ENCODE data around the gene FXYD6.

Gene FXYD6

GRCh38 chr11:117816151-117816741 is 60.2 kb downstream of the FXYD6 start:
- H3K4me2 ChIP-seq (ENCODE audit: low read depth, low read length), result peak overlapping the region; percentile 75
- H3K27ac ChIP-seq (ENCODE audit: low read length), result peak overlapping the region; percentile 85; the same call in 1 of the 2 replicates
- H3K9ac ChIP-seq (ENCODE audit: low read length), result peak overlapping the region; percentile 43; the same call in 1 of the 2 replicates

GRCh38 chr11:117815262-117815803 is 61.1 kb downstream of the FXYD6 start:
- Histone ChIP-seq H3K4me2 (ENCODE audit: low read depth, low read length) (peak overlapping the region; percentile 75), H3K27ac (ENCODE audit: low read length) (peak overlapping the region; percentile 85), H3K79me2 (ENCODE audit: low read length) (no peaks in the 10 kb centered on the region), H3K9ac (ENCODE audit: low read length) (peak overlapping the region; percentile 43), H3K36me3 (replicated peaks; ENCODE audit: insufficient read depth, low read length) (no peaks in the 10 kb centered on the region), H3F3A (ENCODE audit: insufficient read depth, low read length) (no peaks in the 10 kb centered on the region; the same call in 1 of the 2 replicates), H3K4me3 (ENCODE audit: low read length) (peak overlapping the region; percentile 19), H3K27me3 (replicated peaks; ENCODE audit: insufficient read depth, low read length) (no peaks in the 10 kb centered on the region), H2AFZ (ENCODE audit: low read length) (peak overlapping the region; percentile 64), H3K9me2 (replicated peaks; ENCODE audit: insufficient read depth, low read length) (no peaks in the 10 kb centered on the region), H3K4me1 (ENCODE audit: low read length) (peaks cover 26% of the 10 kb centered on the region), H3K9me3 (replicated peaks; ENCODE audit: insufficient read depth, low read length) (no peaks in the 10 kb centered on the region), H4K20me1 (ENCODE audit: insufficient read depth, low read length) (no peaks in the 10 kb centered on the region)
- DNase-seq, result peak; percentile 87
- TF ChIP-seq EZH2phosphoT487 (IDR thresholded peaks at IDR 0.05; ENCODE audit: low read length) (no peak), EZH2 (optimal IDR thresholded peaks at IDR 0.05; ENCODE audit: low read depth, low read length) (no peak), CTCF (IDR thresholded peaks at IDR 0.05; ENCODE audit: low read length) (no peak)

More at GRCh38 chr11:117816151-117816741, 60.2 kb downstream of the FXYD6 start:
- DNase-seq, result no peak
- H3K4me3 ChIP-seq (ENCODE audit: low read length), result no peak overlapping the region; the same call in 1 of the 2 replicates
- H3K36me3 ChIP-seq (replicated peaks; ENCODE audit: insufficient read depth, low read length), result no peaks in the 10 kb centered on the region
- no peaks in the 10 kb centered on the region for H3K79me2 ChIP-seq (ENCODE audit: low read length)
- H3K4me1 ChIP-seq (ENCODE audit: low read length), result peaks cover 26% of the 10 kb centered on the region
- peak overlapping the region; percentile 64; the same call in 1 of the 2 replicates for H2AFZ ChIP-seq (ENCODE audit: low read length)
- H3K9me3 ChIP-seq (replicated peaks; ENCODE audit: insufficient read depth, low read length), result no peaks in the 10 kb centered on the region
- H3K27me3 ChIP-seq (replicated peaks; ENCODE audit: insufficient read depth, low read length), result no peaks in the 10 kb centered on the region
- no peaks in the 10 kb centered on the region; the same call in 1 of the 2 replicates for H3F3A ChIP-seq (ENCODE audit: insufficient read depth, low read length)
- no peaks in the 10 kb centered on the region for H3K9me2 ChIP-seq (replicated peaks; ENCODE audit: insufficient read depth, low read length)
- TF ChIP-seq EZH2 (optimal IDR thresholded peaks at IDR 0.05; ENCODE audit: low read depth, low read length) (no peak), EZH2phosphoT487 (IDR thresholded peaks at IDR 0.05; ENCODE audit: low read length) (no peak), CTCF (IDR thresholded peaks at IDR 0.05; ENCODE audit: low read length) (no peak)
- H4K20me1 ChIP-seq (ENCODE audit: insufficient read depth, low read length), result no peaks in the 10 kb centered on the region

GRCh38 chr11:117814766-117815261 is 61.6 kb downstream of the FXYD6 start:
- no peaks in the 10 kb centered on the region for H3K9me3 ChIP-seq (replicated peaks; ENCODE audit: insufficient read depth, low read length)
- H3K27me3 ChIP-seq (replicated peaks; ENCODE audit: insufficient read depth, low read length), result no peaks in the 10 kb centered on the region
- TF ChIP-seq CTCF (IDR thresholded peaks at IDR 0.05; ENCODE audit: low read length) (no peak), EZH2phosphoT487 (IDR thresholded peaks at IDR 0.05; ENCODE audit: low read length) (no peak), EZH2 (optimal IDR thresholded peaks at IDR 0.05; ENCODE audit: low read depth, low read length) (no peak)
- H3K9me2 ChIP-seq (replicated peaks; ENCODE audit: insufficient read depth, low read length), result no peaks in the 10 kb centered on the region
- H4K20me1 ChIP-seq (ENCODE audit: insufficient read depth, low read length), result no peaks in the 10 kb centered on the region
- peak; percentile 89 for DNase-seq
- peak overlapping the region; percentile 64 for H2AFZ ChIP-seq (ENCODE audit: low read length)
- H3K4me1 ChIP-seq (ENCODE audit: low read length), result peaks cover 26% of the 10 kb centered on the region
- H3K27ac ChIP-seq (ENCODE audit: low read length), result peak overlapping the region; percentile 85
- H3K36me3 ChIP-seq (replicated peaks; ENCODE audit: insufficient read depth, low read length), result no peaks in the 10 kb centered on the region
- peak overlapping the region; percentile 19; the same call in 1 of the 2 replicates for H3K4me3 ChIP-seq (ENCODE audit: low read length)
- H3F3A ChIP-seq (ENCODE audit: insufficient read depth, low read length), result no peaks in the 10 kb centered on the region; the same call in 1 of the 2 replicates
- H3K4me2 ChIP-seq (ENCODE audit: low read depth, low read length), result peak overlapping the region; percentile 75
- peak overlapping the region; percentile 43 for H3K9ac ChIP-seq (ENCODE audit: low read length)
- no peaks in the 10 kb centered on the region for H3K79me2 ChIP-seq (ENCODE audit: low read length)
